ENCODE measurements around the gene ZNF608.

Gene ZNF608

GRCh38 chr5:124713595-124713994 is 32.8 kb downstream of the ZNF608 start:
- DNase-seq = no peak

GRCh38 chr5:124712731-124713305 is 33.6 kb downstream of the ZNF608 start:
- no peak for DNase-seq

GRCh38 chr5:124708086-124708485 is 38.4 kb downstream of the ZNF608 start:
- DNase-seq = no peak

GRCh38 chr5:124707520-124707919 is 38.9 kb downstream of the ZNF608 start:
- peak in 1 of 2 donors; percentile 32 for DNase-seq

GRCh38 chr5:124706729-124707361 is 39.6 kb downstream of the ZNF608 start:
- no peak for DNase-seq

GRCh38 chr5:124706051-124706450 is 40.4 kb downstream of the ZNF608 start:
- no peak for DNase-seq

- no peak for DNase-seq
Observed at GRCh38 chr5:124705577-124705976, 40.9 kb downstream of the ZNF608 start.

GRCh38 chr5:124704594-124705284 is 41.7 kb downstream of the ZNF608 start:
- no peak for DNase-seq

GRCh38 chr5:124703995-124704394 is 42.4 kb downstream of the ZNF608 start:
- no peak for DNase-seq

GRCh38 chr5:124702525-124702924 is 43.9 kb downstream of the ZNF608 start:
- DNase-seq = no peak

- DNase-seq = no peak
Observed at GRCh38 chr5:124701873-124702425, 44.5 kb downstream of the ZNF608 start.

GRCh38 chr5:124701016-124701415 is 45.4 kb downstream of the ZNF608 start:
- no peak for DNase-seq

- no peak for DNase-seq
Observed at GRCh38 chr5:124700333-124700732, 46.1 kb downstream of the ZNF608 start.

GRCh38 chr5:124698770-124699169 is 47.7 kb downstream of the ZNF608 start:
- no peak for DNase-seq

- DNase-seq = no peak
Observed at GRCh38 chr5:124697933-124698591, 48.4 kb downstream of the ZNF608 start.

- no peak for DNase-seq
Observed at GRCh38 chr5:124697501-124697900, 48.9 kb downstream of the ZNF608 start.

- DNase-seq = no peak
Observed at GRCh38 chr5:124696898-124697297, 49.5 kb downstream of the ZNF608 start.
